ENCODE measurements around the gene SF3A1. TPM values are rescaled to one million over a fixed set of nuclear protein-coding genes. Genes with fewer than 3 reads are reported as not detected.

Gene SF3A1
- total RNA-seq, 1 experiment from 2014 or later, result 230 TPM

- ChIA-PET CTCF (interaction anchor here (5.4 kb wide), 1 partner anchor 34 kb away, joined by 81 read pairs; the partner anchor contains the start of gene TBC1D10A), POLR2A (no interaction called here), RAD21 (ENCODE audit: low non-redundant PET in 1 of 2, low total read pairs in 2 of 2, uncharacterized antibody in 2 of 2, unreplicated experiment in 2 of 2) (interaction anchor here (0.6 to 1.1 kb wide), 2 partner anchors 10 to 35 kb away, joined by 3 to 9 read pairs; partner anchors contain the start of gene TBC1D10A (in 1 of the 2))
- H3K9me2 ChIP-seq (ENCODE audit: insufficient read depth), result no peaks in the 10 kb centered on the region
- no peaks in the 10 kb centered on the region for H3K27me3 ChIP-seq (ENCODE audit: insufficient read depth, low read length)
- no peak for ATAC-seq
- TF ChIP-seq ZNF274 (IDR thresholded peaks at IDR 0.05; ENCODE audit: low read depth, low read length), result no peak
- TF ChIP-seq POLR2A (IDR thresholded peaks at IDR 0.05; ENCODE audit: borderline replicate concordance, extremely low read depth, insufficient read depth, insufficient read length), result no peak
- TF ChIP-seq ELF1 (IDR thresholded peaks at IDR 0.05; ENCODE audit: borderline replicate concordance, low read depth), result no peak
- TF ChIP-seq POLR2AphosphoS5 (IDR thresholded peaks at IDR 0.05; ENCODE audit: low read depth, low read length), result no peak
- TF ChIP-seq YY1 (IDR thresholded peaks at IDR 0.05; ENCODE audit: extremely low read depth, insufficient replicate concordance, low read depth, low read length), result no peak
- TF ChIP-seq EZH2phosphoT487 (IDR thresholded peaks at IDR 0.05; ENCODE audit: borderline replicate concordance), result no peak
- no peak for TF ChIP-seq SIN3A (IDR thresholded peaks at IDR 0.05; ENCODE audit: low read depth)
- TF ChIP-seq EGR1 (IDR thresholded peaks at IDR 0.05; ENCODE audit: low read depth), result no peak
- no peak for TF ChIP-seq RAD21 (IDR thresholded peaks at IDR 0.05; ENCODE audit: low read depth)
- no peak for TF ChIP-seq ZBTB33 (IDR thresholded peaks at IDR 0.05; ENCODE audit: extremely low read depth, insufficient replicate concordance, low read length)
- TF ChIP-seq MAX (IDR thresholded peaks at IDR 0.05), result no peak
- no peak for TF ChIP-seq FOSL1 (IDR thresholded peaks at IDR 0.05; ENCODE audit: low read depth)
- H3K4me1 ChIP-seq (ENCODE audit: control insufficient read depth in 1 of 2, insufficient read depth in 2 of 2, low read length in 2 of 2), result peaks cover 33 to 39% of the 10 kb centered on the region in 2 experiments
- H3K36me3 ChIP-seq (ENCODE audit: control insufficient read depth in 1 of 2, insufficient read depth in 2 of 2, low read length in 2 of 2), result peaks cover 2 to 4% of the 10 kb centered on the region in 2 experiments; a peak in 2 of 4 replicates
- H3K4me3 ChIP-seq (replicated peaks in 1 of 2; ENCODE audit: low read depth in 1 of 2, low read length in 2 of 2), result no peak overlapping the region
- no peaks in the 10 kb centered on the region for H3K79me2 ChIP-seq (ENCODE audit: insufficient read depth, low read length)
- intact Hi-C loops (cut with micrococcal nuclease), result no loop called here
- no peaks in the 10 kb centered on the region for H3K9me3 ChIP-seq (ENCODE audit: control insufficient read depth in 1 of 2, insufficient read depth in 1 of 2, low read depth in 1 of 2, low read length in 2 of 2)
- H2AFZ ChIP-seq (ENCODE audit: low read depth, low read length, poor library complexity, severe bottlenecking), result no peak overlapping the region
- BruUV-seq (replicated peaks), result no TSS peak
- no peak for DNase-seq (ENCODE audit: low read depth, low spot score)
- no peaks in the 10 kb centered on the region for H4K20me1 ChIP-seq (ENCODE audit: insufficient read depth)
- H3K27ac ChIP-seq (ENCODE audit: low read depth, low read length), result no peak overlapping the region
- H3K4me2 ChIP-seq (ENCODE audit: low read length), result no peak overlapping the region
- H3K9ac ChIP-seq (ENCODE audit: low read length), result no peak overlapping the region
These were observed 64.4 kb downstream of the SF3A1 start for GRCh38 chr22:30292069-30292970.
